DOHH2 (cell line): Measurements from ENCODE around the gene MIB2.

Experiments
- H3F3A ChIP-seq: fragments of 200-600 bp; sonication (generic), shearing (Covaris generic); 2 replicates; pipeline ENCODE4 v1.6.0; 2016; ENCODE audit warnings: antibody characterized with exemption, mild to moderate bottlenecking; ENCODE audit not compliant: control insufficient read depth, insufficient read depth
- H3K27ac ChIP-seq: fragments of 200-600 bp; sonication (generic); 2 replicates; pipeline ENCODE4 v1.5.1; 2014; ENCODE audit warnings: low read depth, mild to moderate bottlenecking, low read length, moderate library complexity
- H3K27me3 ChIP-seq: fragments of 200-600 bp; sonication (generic); 2 replicates; pipeline ENCODE4 v1.6.1; 2014; ENCODE audit warnings: mild to moderate bottlenecking, low read length, mixed read lengths; ENCODE audit not compliant: control insufficient read depth
- H3K36me3 ChIP-seq: fragments of 200-600 bp; sonication (generic); 2 replicates; pipeline ENCODE4 v1.6.1; 2014; ENCODE audit warnings: mild to moderate bottlenecking, low read length, moderate library complexity, mixed read lengths; ENCODE audit not compliant: control insufficient read depth
- H3K4me1 ChIP-seq: fragments of 200-600 bp; sonication (generic); 2 replicates; pipeline ENCODE4 v1.6.1; 2014; ENCODE audit warnings: mild to moderate bottlenecking, low read length, mixed read lengths; ENCODE audit not compliant: control insufficient read depth
- H3K4me2 ChIP-seq: fragments of 200-600 bp; sonication (generic); 2 replicates; pipeline ENCODE4 v1.6.0; 2014; ENCODE audit warnings: mild to moderate bottlenecking, low read length, moderate library complexity
- H3K4me3 ChIP-seq: fragments of 200-600 bp; sonication (generic); 2 replicates; pipeline ENCODE4 v1.5.1; 2014; ENCODE audit warnings: mild to moderate bottlenecking, low read length, mixed read lengths
- H3K79me2 ChIP-seq: fragments of 200-600 bp; sonication (generic); 2 replicates; pipeline ENCODE4 v1.6.1; 2014; ENCODE audit warnings: mild to moderate bottlenecking, low read length, mixed read lengths; ENCODE audit not compliant: control insufficient read depth
- H3K9me2 ChIP-seq: fragments of 200-600 bp; sonication (generic); replicated peaks from 2 replicates; pipeline ENCODE4 v1.6.1; 2014; ENCODE audit warnings: mild to moderate bottlenecking, low read length, mixed read lengths; ENCODE audit not compliant: control insufficient read depth
- H3K9me3 ChIP-seq: fragments of 200-600 bp; sonication (generic); 2 replicates; pipeline ENCODE4 v1.6.1; 2014; ENCODE audit warnings: antibody characterized with exemption, low read length, mixed read lengths; ENCODE audit not compliant: control insufficient read depth, insufficient read depth
- H4K20me1 ChIP-seq: fragments of 200-600 bp; sonication (generic); 2 replicates; pipeline ENCODE4 v1.6.0; 2014; ENCODE audit warnings: low read depth, mild to moderate bottlenecking, antibody characterized with exemption, low read length, moderate library complexity; ENCODE audit not compliant: control insufficient read depth, insufficient read depth
- EZH2phosphoT487 ChIP-seq: fragments of 200-600 bp; sonication (generic); IDR thresholded peaks from 2 replicates; pipeline ENCODE4 v1.6.1; 2017; ENCODE audit warnings: borderline replicate concordance, mild to moderate bottlenecking, antibody characterized with exemption, low read length, moderate library complexity, mixed read lengths
- TF ChIP-seq, protein P1 (sequence below): fragments of 200-600 bp; sonication (generic); IDR thresholded peaks from one replicate; pipeline ENCODE4 v1.5.1; 2014; ENCODE audit warnings: antibody characterized with exemption, mild to moderate bottlenecking, low read depth, low read length; ENCODE audit not compliant: poor library complexity, severe bottlenecking

Gene MIB2

GRCh38 chr1:1677718-1678580 lies 62.6 kb downstream of the MIB2 start:
- TF ChIP-seq, protein P1, sequence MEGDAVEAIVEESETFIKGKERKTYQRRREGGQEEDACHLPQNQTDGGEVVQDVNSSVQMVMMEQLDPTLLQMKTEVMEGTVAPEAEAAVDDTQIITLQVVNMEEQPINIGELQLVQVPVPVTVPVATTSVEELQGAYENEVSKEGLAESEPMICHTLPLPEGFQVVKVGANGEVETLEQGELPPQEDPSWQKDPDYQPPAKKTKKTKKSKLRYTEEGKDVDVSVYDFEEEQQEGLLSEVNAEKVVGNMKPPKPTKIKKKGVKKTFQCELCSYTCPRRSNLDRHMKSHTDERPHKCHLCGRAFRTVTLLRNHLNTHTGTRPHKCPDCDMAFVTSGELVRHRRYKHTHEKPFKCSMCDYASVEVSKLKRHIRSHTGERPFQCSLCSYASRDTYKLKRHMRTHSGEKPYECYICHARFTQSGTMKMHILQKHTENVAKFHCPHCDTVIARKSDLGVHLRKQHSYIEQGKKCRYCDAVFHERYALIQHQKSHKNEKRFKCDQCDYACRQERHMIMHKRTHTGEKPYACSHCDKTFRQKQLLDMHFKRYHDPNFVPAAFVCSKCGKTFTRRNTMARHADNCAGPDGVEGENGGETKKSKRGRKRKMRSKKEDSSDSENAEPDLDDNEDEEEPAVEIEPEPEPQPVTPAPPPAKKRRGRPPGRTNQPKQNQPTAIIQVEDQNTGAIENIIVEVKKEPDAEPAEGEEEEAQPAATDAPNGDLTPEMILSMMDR: no peak
- TF ChIP-seq EZH2phosphoT487: no peak
- no peaks in the 10 kb centered on the region for H3K27me3 ChIP-seq
- H4K20me1 ChIP-seq: no peaks in the 10 kb centered on the region
- peak overlapping the region; percentile 65 for H3K4me3 ChIP-seq
- peaks cover 24% of the 10 kb centered on the region for H3K4me1 ChIP-seq
- H3K4me2 ChIP-seq: peak overlapping the region; percentile 75
- H3K9me3 ChIP-seq: no peaks in the 10 kb centered on the region
- no peaks in the 10 kb centered on the region for H3K9me2 ChIP-seq
- H3K27ac ChIP-seq: peak overlapping the region; percentile 72
- H3K79me2 ChIP-seq: peaks cover 16% of the 10 kb centered on the region
- H3F3A ChIP-seq: no peaks in the 10 kb centered on the region; the same call in 1 of the 2 replicates
- no peaks in the 10 kb centered on the region for H3K36me3 ChIP-seq

DNA sequence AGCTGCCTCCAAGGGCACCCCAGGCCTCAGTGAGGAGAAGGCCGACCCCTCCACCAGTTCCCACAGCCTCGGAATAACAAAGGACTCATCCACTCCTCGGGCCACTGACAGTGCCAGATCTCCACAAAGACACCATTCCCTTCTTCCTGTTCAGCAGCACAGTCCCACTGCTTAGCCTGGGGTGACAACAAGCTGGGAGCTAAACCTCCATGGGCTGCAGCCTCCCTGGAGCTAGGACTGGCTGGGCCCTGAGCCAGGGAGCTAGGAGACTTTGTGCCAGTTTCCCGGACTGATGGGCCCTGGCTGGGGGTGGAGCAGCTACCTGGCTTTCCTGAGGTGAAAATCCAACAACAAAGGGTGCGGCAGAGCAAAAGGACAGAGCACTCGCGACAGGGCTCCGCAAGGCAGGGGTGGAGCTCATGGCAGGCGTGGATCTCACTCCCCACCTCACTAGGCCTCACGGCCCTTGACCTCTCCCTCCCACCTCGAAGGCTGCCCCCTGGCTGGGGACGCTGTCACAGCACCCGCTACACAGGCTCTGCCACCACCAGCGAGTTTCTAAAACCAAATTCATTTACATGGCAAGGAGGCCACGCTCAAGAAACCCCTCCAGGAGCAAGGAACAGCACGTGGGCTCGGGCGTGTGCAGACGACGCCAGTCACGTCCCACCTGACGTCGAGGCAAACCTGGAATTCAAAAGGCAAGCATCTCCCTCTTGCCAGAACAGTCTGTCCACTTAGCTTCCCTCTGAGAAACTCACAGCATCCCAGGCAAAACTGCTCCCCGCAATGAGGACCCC lies 63.5 kb downstream of the MIB2 start:
- Histone ChIP-seq H3K27me3 (no peaks in the 10 kb centered on the region), H3K9me3 (no peaks in the 10 kb centered on the region), H3K36me3 (no peaks in the 10 kb centered on the region), H3K4me3 (peak overlapping the region; percentile 65), H3K9me2 (no peaks in the 10 kb centered on the region), H4K20me1 (no peaks in the 10 kb centered on the region), H3K79me2 (peaks cover 23% of the 10 kb centered on the region), H3F3A (no peaks in the 10 kb centered on the region; the same call in 1 of the 2 replicates), H3K27ac (peak overlapping the region; percentile 72), H3K4me1 (peaks cover 24% of the 10 kb centered on the region), H3K4me2 (peak overlapping the region; percentile 75)
- no peak for TF ChIP-seq EZH2phosphoT487
- TF ChIP-seq, protein P1: peak; percentile 80
